Heart left ventricle (tissue), 16 donors: ENCODE measurements around the gene SPRR1B. TPM values are rescaled to one million over a fixed set of nuclear protein-coding genes. Genes with fewer than 3 reads are reported as not detected.

Experiments
- ATAC-seq, 4 donors: fragments of 200-7000 bp; cut with Tn5 transposase; one replicate each; pipeline ENCODE4 v1.9.1; 2020 to 2022; ENCODE audit warnings: moderate library complexity in 4 of 4, mild to moderate bottlenecking in 3 of 4, moderate number of reproducible peaks in 1 of 4
- DNase-seq, 5 donors: peaks; one replicate each; pipeline ENCODE4 v3.0.0-alpha.2; 2020
- H3K27ac ChIP-seq, 12 donors: fragments of 200-600 bp; sonication (generic) in 4 of 12; one replicate each; pipeline versions ENCODE4 v1.5.0 to v1.8.0; 2016 to 2022; ENCODE audit warnings: mild to moderate bottlenecking in 2 of 12
- H3K27me3 ChIP-seq, 9 donors: fragments of 200-600 bp; sonication (generic) in 2 of 9; one replicate each; pipeline versions ENCODE4 v1.5.1 to v1.8.0; 2016 to 2022; ENCODE audit warnings: mild to moderate bottlenecking in 3 of 9
- H3K36me3 ChIP-seq, 9 donors: fragments of 200-600 bp; sonication (generic) in 2 of 9; one replicate each; pipeline versions ENCODE4 v1.5.0 to v1.8.0; 2018 to 2022; ENCODE audit warnings: mild to moderate bottlenecking in 2 of 9
- H3K4me1 ChIP-seq, 12 donors: fragments of 200-600 bp; sonication (generic) in 4 of 12; one replicate each; pipeline versions ENCODE4 v1.5.0 to v1.8.0; 2016 to 2022; ENCODE audit warnings: mild to moderate bottlenecking in 3 of 12
- H3K4me3 ChIP-seq, 12 donors: fragments of 200-600 bp; sonication (generic) in 4 of 12; one replicate each; pipeline versions ENCODE4 v1.5.0 to v1.8.0; 2017 to 2022; ENCODE audit warnings: mild to moderate bottlenecking in 9 of 12, moderate library complexity in 4 of 12
- H3K9me3 ChIP-seq, 12 donors: fragments of 200-600 bp; sonication (generic) in 4 of 12; one replicate each; pipeline versions ENCODE4 v1.5.0 to v1.8.0; 2016 to 2022; ENCODE audit warnings: mild to moderate bottlenecking in 1 of 12
- CTCF ChIP-seq, 12 donors: fragments of 200-600 bp; sonication (generic) in 4 of 12; IDR thresholded peaks; one replicate each; pipeline versions ENCODE4 v1.5.0 to v1.8.0; 2018 to 2022; ENCODE audit warnings: antibody characterized with exemption in 12 of 12, mild to moderate bottlenecking in 5 of 12
- POLR2A ChIP-seq, 2 donors: fragments of 450-650 bp; IDR thresholded peaks; one replicate each; pipeline ENCODE4 v1.6.1; 2017; ENCODE audit warnings: antibody characterized with exemption in 2 of 2, mild to moderate bottlenecking in 2 of 2, moderate library complexity in 2 of 2
- WGBS, 4 donors: extraction: QIAGEN DNeasy Blood & Tissue Kit in 2 of 4; methylation state at CpG; one replicate each; pipeline versions ENCODE4 v1.1.5 to v1.1.7; 2013 to 2018; 5-methylcytosine and 5-hydroxymethylcytosine counted together
- intact Hi-C, 10 donors: fragments of 100-400 bp; cut with DNase I; formaldehyde crosslinking; loops; one replicate each; pipeline versions ENCODE4 v1.11.1 to v1.14.2; 2022
- polyA plus RNA-seq, 2 donors: library from polyadenylated mRNA; stranded (reverse); fragments of 200-250 nt; gene quantifications; one replicate each; pipeline ENCODE4 v1.2.3, GENCODE V29; 2013
- total RNA-seq, 9 donors: library from RNA; depleted of rRNA in 2 of 9; stranded (reverse); fragments of >200 nt in 2 of 9; fragmentation: NEBNext Ultra II Directional in 3 of 9; extraction: Animal tissue kit (Norgen Biotek cat#: 25700) in 3 of 9; gene quantifications; one replicate each; pipeline versions ENCODE4 v1.1.0 to v1.2.4, GENCODE V29; 2016 to 2023
- donor health status: ischemic (EF 13 %, LVEDD 7.1; RV severe dilation, severe dysfunction).
- donor health status: healthy with polysubstance abuse.
- donor health status: DM: no; HTN: yes; CAD: no.
- donor health status: DM: no; HTN: no; CAD: no.
- donor health status: ischemic (EF 25% LVEDD 6.9; RV normal size, moderate dysfunction).
- donor health status: ischemic (EF 25% LVEDD 5.7; RV mildly dilated, moderate dysfunction).
- donor health status: healthy.
- donor health status: DM: yes; HTN: yes; CAD: no.
- donor health status: ischemic (EF 35%, LVEDD 5.7; RV mildly dilated, moderate dysfunction).
- donor health status: nonischemic (EF 11% LVEDD 7.7; RV severe dilation, severe dysfunction).
- donor health status: DM: yes; HTN: yes; CAD: no.
- donor health status: PGD.
- donor health status: ischemic (EF 29% LVEDD 5.4; RV normal size, mild dysfunction).
- donor health status: nonischemic (EF 23%, LVEDD 6.1; RV moderate dilation, normal function).

SPRR1B gene
- total and polyA plus RNA-seq, 11 donors = not detected

- no peak within 1 kb of the TSS for H3K4me3 ChIP-seq
- ATAC-seq (no peak), DNase-seq (no peak)
- 72 to 91% (median 90%) methylated on average over 2 of the region's 2 CpGs for WGBS, 4 donors
- H3K4me1 ChIP-seq = no peaks in the 10 kb centered on the region
- H3K27me3 ChIP-seq = peaks cover 0 to 2% (median 0%) of the 10 kb centered on the region in 9 donors
- no peaks in the 10 kb centered on the region for H3K9me3 ChIP-seq
- no peak for TF ChIP-seq CTCF (IDR thresholded peaks at IDR 0.05)
- TF ChIP-seq POLR2A (IDR thresholded peaks at IDR 0.05) = no peak
- intact Hi-C loops = no loop called here
- H3K36me3 ChIP-seq = no peaks in the 10 kb centered on the region
- H3K27ac ChIP-seq = no peak within 1 kb of the TSS
Measured at GRCh38 chr1:153071511-153071910, 40.5 kb downstream of the SPRR1B start, which contains the start of gene SPRR2B. Gene SPRR2B, minus strand, starts transcription at chr1:153071611. Its CDS starts 772 bp downstream, at chr1:153070839.

- H3K36me3 ChIP-seq = no peaks in the 10 kb centered on the region
- intact Hi-C loops = no loop called here
- no peaks in the 10 kb centered on the region for H3K4me1 ChIP-seq
- no peak for TF ChIP-seq CTCF (IDR thresholded peaks at IDR 0.05)
- no peak for TF ChIP-seq POLR2A (IDR thresholded peaks at IDR 0.05)
- peaks cover 0 to 2% (median 0%) of the 10 kb centered on the region in 9 donors for H3K27me3 ChIP-seq
- no peak overlapping the region for H3K27ac ChIP-seq
- ATAC-seq (no peak), DNase-seq (no peak)
- no peak overlapping the region for H3K4me3 ChIP-seq
- 66 to 80% (median 70%) methylated on average over 5 of the region's 5 CpGs for WGBS, 4 donors
- H3K9me3 ChIP-seq = peaks cover 0 to 6% (median 0%) of the 10 kb centered on the region in 12 donors
Measured at GRCh38 chr1:153072806-153073726, 42.1 kb downstream of the SPRR1B start.

GRCh38 chr1:153081736-153082135 is 50.7 kb downstream of the SPRR1B start:
- 75 to 79% (median 78%) methylated on average over 3 of the region's 3 CpGs for WGBS, 4 donors
- no peak overlapping the region for H3K27ac ChIP-seq
- ATAC-seq = no peak

More at GRCh38 chr1:153081736-153082135, 50.7 kb downstream of the SPRR1B start:
- intact Hi-C loops = no loop called here
- Histone ChIP-seq H3K4me1 (no peaks in the 10 kb centered on the region), H3K36me3 (no peaks in the 10 kb centered on the region), H3K4me3 (no peak overlapping the region), H3K27me3 (no peaks in the 10 kb centered on the region), H3K9me3 (peaks cover 0 to 32% (median 0%) of the 10 kb centered on the region in 12 donors)
- TF ChIP-seq POLR2A (IDR thresholded peaks at IDR 0.05) (no peak), CTCF (IDR thresholded peaks at IDR 0.05) (no peak)
- DNase-seq = no peak

Other genes with a start within 250 kb of the SPRR1B start
- gene LCE1E, start 244.9 kb upstream of the SPRR1B start, total RNA-seq = not detected
- gene LCE1E, start 244.9 kb upstream of the SPRR1B start, polyA plus RNA-seq = not detected
- not detected for gene LCE1D, start 234.5 kb upstream of the SPRR1B start, total RNA-seq
- gene LCE1D, start 234.5 kb upstream of the SPRR1B start, polyA plus RNA-seq = not detected
- not detected for gene LCE1C, start 224.6 kb upstream of the SPRR1B start, total RNA-seq
- gene LCE1C, start 224.6 kb upstream of the SPRR1B start, polyA plus RNA-seq = not detected
- gene LCE1B, start 219.2 kb upstream of the SPRR1B start, total RNA-seq = not detected
- gene LCE1B, start 219.2 kb upstream of the SPRR1B start, polyA plus RNA-seq = not detected
- gene LCE1A, start 203.7 kb upstream of the SPRR1B start, total RNA-seq = not detected
- gene LCE1A, start 203.7 kb upstream of the SPRR1B start, polyA plus RNA-seq = not detected
- not detected for gene LCE6A, start 188.3 kb upstream of the SPRR1B start, total RNA-seq
- not detected for gene LCE6A, start 188.3 kb upstream of the SPRR1B start, polyA plus RNA-seq
- gene LCE7A, start 171.2 kb upstream of the SPRR1B start, total RNA-seq = not detected
- not detected for gene LCE7A, start 171.2 kb upstream of the SPRR1B start, polyA plus RNA-seq
- not detected for gene SMCP, start 152.9 kb upstream of the SPRR1B start, total RNA-seq
- not detected for gene SMCP, start 152.9 kb upstream of the SPRR1B start, polyA plus RNA-seq
- gene IVL, start 122.7 kb upstream of the SPRR1B start, total RNA-seq = not detected
- gene IVL, start 122.7 kb upstream of the SPRR1B start, polyA plus RNA-seq = under 1 TPM in 1 of 2 donors, not detected in 1; 0.03 TPM
- gene SPRR5, start 84.0 kb upstream of the SPRR1B start, total RNA-seq = not detected
- gene SPRR5, start 84.0 kb upstream of the SPRR1B start, polyA plus RNA-seq = not detected
- gene SPRR4, start 60.6 kb upstream of the SPRR1B start, total RNA-seq = not detected
- not detected for gene SPRR4, start 60.6 kb upstream of the SPRR1B start, polyA plus RNA-seq
- gene SPRR1A, start 47.1 kb upstream of the SPRR1B start, total RNA-seq = not detected
- not detected for gene SPRR1A, start 47.1 kb upstream of the SPRR1B start, polyA plus RNA-seq
- not detected for gene SPRR3, start 29.5 kb upstream of the SPRR1B start, total RNA-seq
- gene SPRR3, start 29.5 kb upstream of the SPRR1B start, polyA plus RNA-seq = 1 to 10 TPM in 1 of 2 donors, not detected in 1; 1.2 TPM
- gene SPRR2D, start 9.9 kb downstream of the SPRR1B start, total RNA-seq = not detected
- gene SPRR2D, start 9.9 kb downstream of the SPRR1B start, polyA plus RNA-seq = under 1 TPM in 1 of 2 donors, not detected in 1; 0.12 TPM
- not detected for gene SPRR2A, start 26.3 kb downstream of the SPRR1B start, total RNA-seq
- gene SPRR2A, start 26.3 kb downstream of the SPRR1B start, polyA plus RNA-seq = under 1 TPM in 1 of 2 donors, not detected in 1; 0.32 TPM
- not detected for gene SPRR2B, start 40.4 kb downstream of the SPRR1B start, total RNA-seq
- not detected for gene SPRR2B, start 40.4 kb downstream of the SPRR1B start, polyA plus RNA-seq
- gene SPRR2E, start 63.3 kb downstream of the SPRR1B start, total RNA-seq = not detected
- under 1 TPM in 1 of 2 donors, not detected in 1; 0.12 TPM for gene SPRR2E, start 63.3 kb downstream of the SPRR1B start, polyA plus RNA-seq
- gene SPRR2F, start 82.3 kb downstream of the SPRR1B start, total RNA-seq = 1 to 10 TPM in 1 of 9 donors, not detected in 8; 5.5 TPM
- gene SPRR2F, start 82.3 kb downstream of the SPRR1B start, polyA plus RNA-seq = not detected
- gene SPRR2G, start 119.7 kb downstream of the SPRR1B start, total RNA-seq = not detected
- gene SPRR2G, start 119.7 kb downstream of the SPRR1B start, polyA plus RNA-seq = not detected
- gene LELP1, start 172.2 kb downstream of the SPRR1B start, total RNA-seq = not detected
- gene LELP1, start 172.2 kb downstream of the SPRR1B start, polyA plus RNA-seq = not detected
- 1 to 10 TPM in 1 of 9 donors, not detected in 8; 1.1 TPM for gene PRR9, start 186.4 kb downstream of the SPRR1B start, total RNA-seq
- gene PRR9, start 186.4 kb downstream of the SPRR1B start, polyA plus RNA-seq = not detected
- gene LORICRIN, start 228.5 kb downstream of the SPRR1B start, total RNA-seq = not detected
- not detected for gene LORICRIN, start 228.5 kb downstream of the SPRR1B start, polyA plus RNA-seq